Measurements from ENCODE around the gene GDAP1L1.

DNA sequence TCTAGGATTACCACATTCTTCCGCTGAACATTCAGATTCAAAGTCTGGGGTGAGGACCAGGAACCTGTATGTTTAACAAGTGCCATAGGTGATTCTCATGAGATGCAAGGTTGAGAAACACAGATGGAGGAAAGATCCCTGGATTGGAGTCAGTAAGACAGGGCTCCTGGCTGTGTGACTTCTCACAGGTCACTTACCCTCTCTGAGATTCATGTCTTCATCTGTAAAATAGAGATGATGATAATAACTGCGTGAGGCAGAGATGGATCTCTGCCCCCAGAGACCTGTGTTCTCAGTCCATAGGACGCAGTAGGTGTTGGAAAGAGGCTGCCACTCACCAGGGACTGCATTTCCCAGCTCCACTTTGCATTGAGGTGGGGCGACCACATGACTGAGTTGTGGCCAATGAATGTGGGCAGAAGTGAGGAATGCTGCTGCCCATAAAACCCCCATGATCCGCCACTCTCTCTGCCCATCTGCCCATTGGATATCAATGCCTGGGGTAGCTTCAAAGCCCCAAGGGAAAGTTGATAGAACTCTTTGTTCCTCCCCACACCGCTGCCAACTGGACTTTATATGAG is 13.6 kb upstream of the GDAP1L1 start:
- no peak for TF ChIP-seq POLR2A (IDR thresholded peaks at IDR 0.05)
- no peak for TF ChIP-seq CTCF (IDR thresholded peaks at IDR 0.05)

All from body of pancreas (tissue), 4 donors.